ENCODE results near the gene C9orf40.

Gene C9orf40, protein sequence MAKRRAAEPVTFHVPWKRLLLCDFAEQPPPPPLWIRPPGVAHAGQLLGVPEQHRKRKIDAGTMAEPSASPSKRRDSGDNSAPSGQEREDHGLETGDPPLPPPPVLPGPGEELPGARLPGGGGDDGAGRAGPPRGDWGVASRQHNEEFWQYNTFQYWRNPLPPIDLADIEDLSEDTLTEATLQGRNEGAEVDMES

DNA sequence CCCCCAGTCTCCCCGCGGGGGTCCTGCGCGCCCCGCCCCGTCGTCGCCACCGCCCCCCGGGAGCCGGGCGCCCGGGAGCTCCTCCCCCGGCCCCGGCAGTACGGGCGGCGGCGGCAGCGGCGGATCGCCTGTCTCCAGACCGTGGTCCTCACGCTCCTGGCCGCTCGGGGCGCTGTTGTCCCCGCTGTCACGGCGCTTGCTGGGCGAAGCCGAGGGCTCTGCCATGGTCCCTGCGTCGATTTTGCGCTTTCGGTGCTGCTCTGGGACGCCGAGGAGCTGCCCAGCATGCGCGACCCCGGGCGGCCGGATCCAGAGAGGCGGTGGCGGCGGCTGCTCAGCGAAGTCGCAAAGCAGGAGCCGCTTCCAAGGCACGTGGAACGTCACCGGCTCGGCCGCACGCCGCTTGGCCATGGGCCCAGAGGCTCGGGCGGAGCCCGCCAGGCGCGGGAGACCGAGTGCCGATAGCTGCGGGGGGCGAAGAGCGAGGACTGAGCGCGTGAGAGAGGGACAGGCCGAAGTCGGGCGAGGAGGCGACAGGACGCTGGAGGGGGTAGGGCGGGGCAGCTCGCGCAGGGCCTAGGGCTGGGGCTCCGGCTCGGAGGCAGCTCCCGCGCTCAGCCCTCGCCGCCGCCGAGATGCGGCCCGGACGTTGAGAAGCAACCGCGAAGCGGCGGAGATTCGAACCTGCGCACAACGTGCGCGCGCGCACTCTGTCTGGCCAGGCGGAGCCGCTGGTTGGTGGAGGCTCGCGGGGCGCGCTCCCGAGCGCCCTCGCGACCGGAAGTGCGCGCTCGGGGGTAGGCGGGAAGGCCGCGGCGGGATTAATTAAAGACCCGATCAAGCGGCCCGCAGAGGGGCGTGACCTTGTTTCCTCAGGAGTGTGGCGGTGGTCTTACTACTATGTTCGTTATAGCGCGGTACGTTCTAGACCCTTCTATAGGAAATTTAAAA lies at the start of gene C9orf40:
C9orf40 (minus strand) TSS at position 712 of the 951 bp plus-strand sequence; CDS start at position 411, 301 bp downstream.
- TF ChIP-seq, protein P1, sequence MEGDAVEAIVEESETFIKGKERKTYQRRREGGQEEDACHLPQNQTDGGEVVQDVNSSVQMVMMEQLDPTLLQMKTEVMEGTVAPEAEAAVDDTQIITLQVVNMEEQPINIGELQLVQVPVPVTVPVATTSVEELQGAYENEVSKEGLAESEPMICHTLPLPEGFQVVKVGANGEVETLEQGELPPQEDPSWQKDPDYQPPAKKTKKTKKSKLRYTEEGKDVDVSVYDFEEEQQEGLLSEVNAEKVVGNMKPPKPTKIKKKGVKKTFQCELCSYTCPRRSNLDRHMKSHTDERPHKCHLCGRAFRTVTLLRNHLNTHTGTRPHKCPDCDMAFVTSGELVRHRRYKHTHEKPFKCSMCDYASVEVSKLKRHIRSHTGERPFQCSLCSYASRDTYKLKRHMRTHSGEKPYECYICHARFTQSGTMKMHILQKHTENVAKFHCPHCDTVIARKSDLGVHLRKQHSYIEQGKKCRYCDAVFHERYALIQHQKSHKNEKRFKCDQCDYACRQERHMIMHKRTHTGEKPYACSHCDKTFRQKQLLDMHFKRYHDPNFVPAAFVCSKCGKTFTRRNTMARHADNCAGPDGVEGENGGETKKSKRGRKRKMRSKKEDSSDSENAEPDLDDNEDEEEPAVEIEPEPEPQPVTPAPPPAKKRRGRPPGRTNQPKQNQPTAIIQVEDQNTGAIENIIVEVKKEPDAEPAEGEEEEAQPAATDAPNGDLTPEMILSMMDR (IDR thresholded peaks at IDR 0.05; ENCODE audit: low read depth, low read length, missing control alignments) = peak; percentile 68
- DNase-seq (ENCODE audit: extremely low read depth, low read depth) = peak; percentile 46

DNA sequence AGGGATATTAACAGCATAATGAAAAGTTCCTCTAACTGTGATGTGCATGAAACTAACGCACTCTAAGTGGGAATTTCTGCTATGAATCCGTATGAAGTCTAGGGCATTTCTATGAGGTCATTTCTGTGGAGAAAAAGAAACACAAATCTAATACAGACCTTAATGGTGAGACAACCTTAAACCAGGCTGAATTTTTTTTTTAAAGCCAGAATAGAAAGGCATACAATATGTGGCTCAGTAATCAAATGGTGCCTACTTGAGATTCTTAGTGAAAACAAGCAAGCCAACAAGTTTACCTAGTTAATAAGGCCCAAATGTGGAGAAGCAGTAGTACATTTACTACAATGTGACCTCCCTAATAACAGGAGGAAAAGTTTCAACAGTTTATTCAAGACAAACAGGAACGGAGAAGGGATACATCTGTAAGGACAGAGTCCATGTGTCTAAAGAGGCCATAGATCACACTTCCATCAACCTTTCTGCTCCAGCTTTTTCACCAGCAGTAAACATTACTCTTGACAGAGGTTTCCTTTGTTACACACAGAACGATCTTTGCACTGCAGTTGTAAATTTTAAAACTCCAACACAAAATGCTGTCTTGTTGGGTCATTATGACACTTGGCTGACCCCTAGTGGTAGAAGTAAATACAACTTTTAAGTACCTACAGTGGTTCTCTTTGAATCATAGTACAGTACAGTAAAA lies 49.2 kb upstream of the C9orf40 start:
- no peak overlapping the region for H3K4me3 ChIP-seq (replicated peaks; ENCODE audit: low read depth, low read length)
- TF ChIP-seq, protein P1 (IDR thresholded peaks at IDR 0.05; ENCODE audit: low read depth, low read length, missing control alignments) = peak; percentile 59
- peak; percentile 80 for DNase-seq (ENCODE audit: extremely low read depth, low read depth)

More for the DNA sequence above, at the start of gene C9orf40:
- peak within 1 kb of the TSS; percentile 83 for H3K4me3 ChIP-seq (replicated peaks; ENCODE audit: low read depth, low read length)

DNA sequence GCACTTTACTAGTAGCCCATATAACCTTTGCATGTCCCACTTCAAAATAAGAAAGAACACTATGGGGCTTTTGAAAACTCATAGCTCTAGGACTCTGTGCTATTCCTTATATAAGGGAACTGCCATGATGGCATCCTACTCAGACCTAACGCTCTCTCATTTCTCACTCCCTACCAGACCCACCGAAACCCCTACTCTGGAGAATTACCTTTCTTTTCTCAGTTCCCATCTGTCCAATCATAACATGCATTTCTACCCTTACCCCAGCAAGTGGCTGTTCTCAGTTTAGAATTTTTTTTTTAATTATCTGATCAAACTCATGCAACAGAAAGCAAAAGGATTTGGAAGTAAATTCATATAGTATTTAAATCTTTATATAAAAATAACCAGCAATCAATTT lies 48.1 kb upstream of the C9orf40 start:
- no peak for DNase-seq (ENCODE audit: extremely low read depth, low read depth)
- H3K4me3 ChIP-seq (replicated peaks; ENCODE audit: low read depth, low read length) = no peak overlapping the region
- TF ChIP-seq, protein P1 (IDR thresholded peaks at IDR 0.05; ENCODE audit: low read depth, low read length, missing control alignments) = no peak

DNA sequence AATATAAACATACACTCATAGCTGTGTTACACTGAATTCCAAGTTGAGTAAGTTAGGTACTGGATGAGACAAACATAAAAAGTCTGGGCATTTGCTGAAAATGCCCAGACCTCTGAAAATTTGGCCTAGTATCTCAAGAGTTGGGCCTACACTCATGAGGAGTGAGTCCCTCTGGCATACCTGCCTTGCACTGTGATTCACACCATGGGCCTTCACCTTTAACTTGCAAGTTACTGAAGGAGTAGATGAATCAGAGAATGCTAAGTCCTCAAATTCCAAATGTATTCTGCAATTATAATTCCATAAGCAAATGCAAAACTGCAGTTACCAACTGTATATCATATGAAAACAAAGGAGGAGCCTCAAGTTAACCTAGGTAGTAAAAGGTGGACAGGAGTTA lies 32.3 kb upstream of the C9orf40 start:
- TF ChIP-seq, protein P1 (IDR thresholded peaks at IDR 0.05; ENCODE audit: low read depth, low read length, missing control alignments) = no peak
- H3K4me3 ChIP-seq (replicated peaks; ENCODE audit: low read depth, low read length) = no peak overlapping the region
- no peak for DNase-seq (ENCODE audit: extremely low read depth, low read depth)

DNA sequence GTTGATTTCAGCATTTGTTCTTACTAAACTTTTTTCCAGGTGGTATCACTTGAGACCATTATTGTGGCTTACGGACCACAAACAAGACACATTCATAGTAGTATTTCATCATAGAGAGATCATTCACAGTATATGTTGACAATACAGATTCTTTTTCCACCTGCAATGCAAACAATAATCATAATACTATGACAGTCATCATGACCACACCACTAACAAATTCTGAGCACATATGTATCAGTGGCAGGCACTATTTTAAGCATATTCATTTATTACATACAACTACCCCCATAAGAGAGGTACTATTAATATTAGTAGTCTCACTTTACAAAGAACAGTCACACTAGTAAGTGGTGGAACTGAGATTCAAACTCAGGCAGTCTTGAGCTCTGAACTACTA lies 31.0 kb upstream of the C9orf40 start:
- TF ChIP-seq, protein P1 (IDR thresholded peaks at IDR 0.05; ENCODE audit: low read depth, low read length, missing control alignments) = no peak
- no peak overlapping the region for H3K4me3 ChIP-seq (replicated peaks; ENCODE audit: low read depth, low read length)
- no peak for DNase-seq (ENCODE audit: extremely low read depth, low read depth)

DNA sequence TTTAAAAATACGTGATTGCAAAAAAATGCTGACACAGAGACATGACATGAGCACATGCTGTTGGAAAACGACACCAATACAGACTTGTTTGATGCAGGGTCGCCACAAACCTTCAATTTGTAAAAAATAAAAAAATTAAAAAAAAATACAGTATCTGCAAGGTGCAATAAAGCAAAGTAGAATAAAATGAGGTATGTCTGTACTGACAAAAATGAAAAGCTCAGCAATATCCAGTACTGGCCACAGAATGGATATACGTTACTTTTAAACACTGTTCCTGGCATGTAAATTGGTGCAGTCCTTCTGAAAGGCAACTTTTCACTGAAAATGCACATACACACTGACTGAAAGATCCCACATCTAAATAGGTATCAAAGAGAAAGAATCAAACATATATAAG lies 27.1 kb upstream of the C9orf40 start:
- no peak for DNase-seq (ENCODE audit: extremely low read depth, low read depth)
- no peak overlapping the region for H3K4me3 ChIP-seq (replicated peaks; ENCODE audit: low read depth, low read length)
- TF ChIP-seq, protein P1 (IDR thresholded peaks at IDR 0.05; ENCODE audit: low read depth, low read length, missing control alignments) = no peak

Measured in HFF-Myc (cell line).